HEK293 (cell line): Measurements from ENCODE around the gene SENP7.

Experiments used
- CTCF ChIA-PET: fragments of 350-600 bp; formaldehyde crosslinking; extraction: SDS; loops from one replicate; lab custom pipeline; 2021; ENCODE audit warnings: antibody characterized with exemption; lab: Yijun Ruan, JAX
- POLR2A ChIA-PET: fragments of 300-600 bp; formaldehyde crosslinking; extraction: SDS; loops from one replicate; lab custom pipeline; 2020; ENCODE audit warnings: antibody characterized with exemption, inconsistent platforms; lab: Yijun Ruan, JAX
- H3K27ac ChIP-seq: fragments of 200-500 bp; sonication (Bioruptor generic); 2 replicates; pipeline ENCODE4 v1.5.1; 2014; ENCODE audit warnings: low read depth, low read length, control low read depth, inconsistent platforms; ENCODE audit errors: extremely low read depth
- H3K36me3 ChIP-seq, 2 experiments: fragments of 200-500 bp in 1 of 2; sonication (Bioruptor generic) in 1 of 2; 1 replicate in 1 of 2; 2 replicates in 1 of 2; pipeline ENCODE4 v1.5.1; 2014 to 2017; ENCODE audit warnings: inconsistent platforms in 2 of 2, low read length in 2 of 2; ENCODE audit not compliant: control insufficient read depth in 2 of 2, insufficient read depth in 1 of 2
- H3K4me1 ChIP-seq: fragments of 200-500 bp; sonication (Bioruptor generic); 2 replicates; pipeline ENCODE4 v1.5.1; 2014; ENCODE audit warnings: mild to moderate bottlenecking, low read length, inconsistent platforms; ENCODE audit not compliant: control insufficient read depth, insufficient read depth
- H3K4me3 ChIP-seq: 2 replicates; pipeline ENCODE4 v1.5.1; 2011; ENCODE audit warnings: low read depth, mild to moderate bottlenecking, control low read depth, low read length, moderate library complexity
- H3K9me3 ChIP-seq: fragments of 200-500 bp; sonication (Bioruptor generic); 2 replicates; pipeline ENCODE4 v1.5.1; 2014; ENCODE audit warnings: low read depth, low read length, inconsistent platforms; ENCODE audit not compliant: control insufficient read depth, insufficient read depth
- HOXA7 ChIP-seq: sonication (generic); formaldehyde crosslinking; IDR thresholded peaks from 2 replicates; pipeline ENCODE4 v1.8.1; 2022; ENCODE audit warnings: missing genetic modification reagents, borderline replicate concordance
- KLF8 ChIP-seq: fragments of 450-650 bp; formaldehyde crosslinking; IDR thresholded peaks from 2 replicates; pipeline ENCODE4 v1.5.1; 2016; ENCODE audit warnings: missing biosample characterization, missing genetic modification characterization
- MEIS1 ChIP-seq: sonication (generic); formaldehyde crosslinking; IDR thresholded peaks from 2 replicates; pipeline ENCODE4 v1.8.1; 2022; ENCODE audit warnings: missing genetic modification reagents, mild to moderate bottlenecking, borderline replicate concordance
- PRDM4 ChIP-seq: fragments of 450-650 bp; formaldehyde crosslinking; IDR thresholded peaks from 2 replicates; pipeline ENCODE4 v1.5.1; 2017; ENCODE audit warnings: missing biosample characterization, missing genetic modification characterization
- RBAK ChIP-seq: fragments of 450-650 bp; formaldehyde crosslinking; IDR thresholded peaks from 2 replicates; pipeline ENCODE4 v1.5.1; 2016; ENCODE audit warnings: missing biosample characterization, missing genetic modification characterization
- SCRT1 ChIP-seq: fragments of 450-650 bp; formaldehyde crosslinking; IDR thresholded peaks from 2 replicates; pipeline ENCODE4 v1.5.1; 2016; ENCODE audit warnings: missing biosample characterization, missing genetic modification characterization, borderline replicate concordance
- SETDB1 ChIP-seq: IDR thresholded peaks from one replicate; pipeline ENCODE4 v1.6.1; 2017; ENCODE audit warnings: mild to moderate bottlenecking, low read length, moderate library complexity, mixed read lengths; ENCODE audit not compliant: insufficient read length
- ZBTB1 ChIP-seq: fragments of 450-650 bp; formaldehyde crosslinking; IDR thresholded peaks from 2 replicates; pipeline ENCODE4 v1.5.1; 2016; ENCODE audit warnings: missing biosample characterization, missing genetic modification characterization
- ZBTB17 ChIP-seq: fragments of 450-650 bp; formaldehyde crosslinking; IDR thresholded peaks from 2 replicates; pipeline ENCODE4 v1.5.1; 2016; ENCODE audit warnings: missing biosample characterization, missing genetic modification characterization
- ZEB2 ChIP-seq: fragments of 450-650 bp; formaldehyde crosslinking; IDR thresholded peaks from 2 replicates; pipeline ENCODE4 v1.5.1; 2016; ENCODE audit warnings: missing biosample characterization, missing genetic modification characterization
- ZNF10 ChIP-seq: fragments of 450-650 bp; formaldehyde crosslinking; IDR thresholded peaks from 2 replicates; pipeline ENCODE4 v1.5.1; 2017; ENCODE audit warnings: missing biosample characterization, missing genetic modification characterization
- ZNF146 ChIP-seq: fragments of 450-650 bp; formaldehyde crosslinking; IDR thresholded peaks from 2 replicates; pipeline ENCODE4 v1.5.1; 2016; ENCODE audit warnings: missing biosample characterization, missing genetic modification characterization
- ZNF155 ChIP-seq: fragments of 450-650 bp; formaldehyde crosslinking; IDR thresholded peaks from 2 replicates; pipeline ENCODE4 v1.5.1; 2016; ENCODE audit warnings: missing biosample characterization, missing genetic modification characterization
- ZNF157 ChIP-seq: fragments of 450-650 bp; formaldehyde crosslinking; IDR thresholded peaks from 2 replicates; pipeline ENCODE4 v1.5.1; 2016; ENCODE audit warnings: missing biosample characterization, missing genetic modification characterization
- ZNF23 ChIP-seq: fragments of 450-650 bp; formaldehyde crosslinking; IDR thresholded peaks from 2 replicates; pipeline ENCODE4 v1.5.1; 2016; ENCODE audit warnings: missing biosample characterization, missing genetic modification characterization, borderline replicate concordance
- ZNF292 ChIP-seq: fragments of 450-650 bp; formaldehyde crosslinking; IDR thresholded peaks from 2 replicates; pipeline ENCODE4 v1.5.1; 2016; ENCODE audit warnings: low read depth, missing biosample characterization, missing genetic modification characterization, borderline replicate concordance
- ZNF350 ChIP-seq: fragments of 450-650 bp; formaldehyde crosslinking; IDR thresholded peaks from 2 replicates; pipeline ENCODE4 v1.5.0; 2017; ENCODE audit warnings: missing biosample characterization, mild to moderate bottlenecking, missing genetic modification characterization
- ZNF362 ChIP-seq: fragments of 450-650 bp; formaldehyde crosslinking; IDR thresholded peaks from 2 replicates; pipeline ENCODE4 v1.5.1; 2016; ENCODE audit warnings: missing biosample characterization, missing genetic modification characterization
- ZNF366 ChIP-seq: fragments of 450-650 bp; formaldehyde crosslinking; conservative IDR thresholded peaks from 2 replicates; pipeline ENCODE4 v1.5.1; 2016; ENCODE audit warnings: missing biosample characterization, missing genetic modification characterization
- ZNF37A ChIP-seq: fragments of 450-650 bp; IDR thresholded peaks from 2 replicates; pipeline ENCODE4 v1.5.1; 2018; ENCODE audit warnings: missing biosample characterization, missing genetic modification characterization
- ZNF398 ChIP-seq: fragments of 450-650 bp; formaldehyde crosslinking; IDR thresholded peaks from 2 replicates; pipeline ENCODE4 v1.5.1; 2017; ENCODE audit warnings: missing biosample characterization, missing genetic modification characterization
- ZNF404 ChIP-seq: fragments of 450-650 bp; formaldehyde crosslinking; IDR thresholded peaks from 2 replicates; pipeline ENCODE4 v1.5.1; 2017; ENCODE audit warnings: missing biosample characterization, missing genetic modification characterization
- ZNF48 ChIP-seq: fragments of 450-650 bp; formaldehyde crosslinking; IDR thresholded peaks from 2 replicates; pipeline ENCODE4 v1.5.1; 2016; ENCODE audit warnings: missing biosample characterization, missing genetic modification characterization
- ZNF514 ChIP-seq: fragments of 450-650 bp; formaldehyde crosslinking; IDR thresholded peaks from 2 replicates; pipeline ENCODE4 v1.5.1; 2016; ENCODE audit warnings: missing biosample characterization, missing genetic modification characterization
- ZNF610 ChIP-seq: fragments of 450-650 bp; formaldehyde crosslinking; IDR thresholded peaks from 2 replicates; pipeline ENCODE4 v1.5.1; 2016; ENCODE audit warnings: missing biosample characterization, missing genetic modification characterization, borderline replicate concordance
- ZNF623 ChIP-seq: fragments of 450-650 bp; formaldehyde crosslinking; IDR thresholded peaks from 2 replicates; pipeline ENCODE4 v1.5.1; 2016; ENCODE audit warnings: missing biosample characterization, missing genetic modification characterization
- ZNF654 ChIP-seq: fragments of 450-650 bp; formaldehyde crosslinking; IDR thresholded peaks from 2 replicates; pipeline ENCODE4 v1.5.1; 2016; ENCODE audit warnings: low read depth, missing biosample characterization, missing genetic modification characterization
- ZNF707 ChIP-seq: fragments of 450-650 bp; formaldehyde crosslinking; IDR thresholded peaks from 2 replicates; pipeline ENCODE4 v1.5.1; 2016; ENCODE audit warnings: missing biosample characterization, missing genetic modification characterization
- ZNF791 ChIP-seq: fragments of 450-650 bp; formaldehyde crosslinking; IDR thresholded peaks from 2 replicates; pipeline ENCODE4 v1.5.1; 2016; ENCODE audit warnings: missing biosample characterization, missing genetic modification characterization
- ZSCAN4 ChIP-seq: fragments of 450-650 bp; formaldehyde crosslinking; IDR thresholded peaks from 2 replicates; pipeline ENCODE4 v1.5.1; 2017; ENCODE audit warnings: missing biosample characterization, missing genetic modification characterization

SENP7 gene

GRCh38 chr3:101423984-101424888, 88.8 kb downstream of the SENP7 start:
- ChIA-PET POLR2A (no interaction called here), CTCF (no interaction called here)
- no peaks in the 10 kb centered on the region for H3K36me3 ChIP-seq
- H3K4me3 ChIP-seq: no peak overlapping the region
- no peak for TF ChIP-seq RBAK (tag by site-specific recombination)
- TF ChIP-seq ZNF155 (tag by site-specific recombination): no peak
- no peak for TF ChIP-seq KLF8
- no peak for TF ChIP-seq MEIS1 (CRISPR knock-in tag)
- no peak for TF ChIP-seq ZNF146 (tag by site-specific recombination)
- TF ChIP-seq ZNF404: no peak
- no peak for TF ChIP-seq ZNF514 (tag by site-specific recombination)
- no peak for TF ChIP-seq ZNF350 (tag by site-specific recombination)
- TF ChIP-seq ZNF707 (tag by site-specific recombination): no peak
- no peak for TF ChIP-seq SCRT1 (tag by site-specific recombination)
- no peak for TF ChIP-seq ZNF37A (tag by site-specific recombination)
- TF ChIP-seq ZNF366 (tag by site-specific recombination): no peak
- no peak for TF ChIP-seq ZNF654 (tag by site-specific recombination)
- no peak for TF ChIP-seq ZNF610
- TF ChIP-seq ZNF791: no peak
- TF ChIP-seq ZNF10 (tag by site-specific recombination): no peak
- no peak for TF ChIP-seq ZNF48 (tag by site-specific recombination)
- TF ChIP-seq ZEB2 (tag by site-specific recombination): no peak
- TF ChIP-seq ZBTB17 (tag by site-specific recombination): no peak
- no peak for TF ChIP-seq HOXA7 (CRISPR knock-in tag)
- no peaks in the 10 kb centered on the region for H3K9me3 ChIP-seq
- no peaks in the 10 kb centered on the region for H3K4me1 ChIP-seq
- H3K27ac ChIP-seq: no peak overlapping the region

- Histone ChIP-seq H3K9me3 (no peaks in the 10 kb centered on the region), H3K36me3 (no peaks in the 10 kb centered on the region), H3K4me3 (no peak overlapping the region), H3K27ac (no peak overlapping the region), H3K4me1 (no peaks in the 10 kb centered on the region)
- POLR2A ChIA-PET: no interaction called here
- CTCF ChIA-PET: no interaction called here
- TF ChIP-seq ZBTB1 (tag by site-specific recombination) (no peak), PRDM4 (tag by site-specific recombination) (no peak), ZNF362 (tag by site-specific recombination) (no peak), ZNF292 (tag by site-specific recombination) (no peak), ZNF623 (tag by site-specific recombination) (no peak), ZSCAN4 (no peak), ZNF157 (tag by site-specific recombination) (no peak), MEIS1 (CRISPR knock-in tag) (no peak), KLF8 (no peak), ZNF23 (tag by site-specific recombination) (no peak), SETDB1 (no peak), ZNF398 (no peak), ZNF48 (tag by site-specific recombination) (no peak)
Observed at GRCh38 chr3:101418851-101419250, 94.2 kb downstream of the SENP7 start.
